ENCODE measurements around the gene PPP4C. TPM values are rescaled to one million over a fixed set of nuclear protein-coding genes. Genes with fewer than 3 reads are reported as not detected.
A peak's percentile ranks its signal among the peaks of the same experiment; 100 is the strongest.

PPP4C gene
- total RNA-seq, 6 experiments from 2014 or later: 111 to 135 (median 123) TPM

DNA sequence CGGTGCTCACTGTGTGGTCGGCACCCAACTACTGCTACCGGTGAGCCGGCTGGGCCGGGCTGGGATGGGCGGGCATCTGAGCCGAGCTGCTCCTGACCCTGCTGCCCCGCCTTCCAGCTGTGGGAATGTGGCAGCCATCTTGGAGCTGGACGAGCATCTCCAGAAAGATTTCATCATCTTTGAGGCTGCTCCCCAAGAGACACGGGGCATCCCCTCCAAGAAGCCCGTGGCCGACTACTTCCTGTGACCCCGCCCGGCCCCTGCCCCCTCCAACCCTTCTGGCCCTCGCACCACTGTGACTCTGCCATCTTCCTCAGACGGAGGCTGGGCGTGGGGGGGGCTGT is 9.0 kb downstream of the PPP4C start:
- Mint-ChIP-seq H3K4me1 (ENCODE audit: low read depth) (peaks cover 16% of the 10 kb centered on the region), H3K9me3 (no peaks in the 10 kb centered on the region), H3K4me3 (no peak overlapping the region), H3K27ac (no peak overlapping the region), H3K36me3 (ENCODE audit: low read depth) (peaks cover 25% of the 10 kb centered on the region), H3K27me3 (ENCODE audit: insufficient read depth) (peaks cover 2% of the 10 kb centered on the region)
- no peak for DNase-seq
- TF ChIP-seq, protein P1, sequence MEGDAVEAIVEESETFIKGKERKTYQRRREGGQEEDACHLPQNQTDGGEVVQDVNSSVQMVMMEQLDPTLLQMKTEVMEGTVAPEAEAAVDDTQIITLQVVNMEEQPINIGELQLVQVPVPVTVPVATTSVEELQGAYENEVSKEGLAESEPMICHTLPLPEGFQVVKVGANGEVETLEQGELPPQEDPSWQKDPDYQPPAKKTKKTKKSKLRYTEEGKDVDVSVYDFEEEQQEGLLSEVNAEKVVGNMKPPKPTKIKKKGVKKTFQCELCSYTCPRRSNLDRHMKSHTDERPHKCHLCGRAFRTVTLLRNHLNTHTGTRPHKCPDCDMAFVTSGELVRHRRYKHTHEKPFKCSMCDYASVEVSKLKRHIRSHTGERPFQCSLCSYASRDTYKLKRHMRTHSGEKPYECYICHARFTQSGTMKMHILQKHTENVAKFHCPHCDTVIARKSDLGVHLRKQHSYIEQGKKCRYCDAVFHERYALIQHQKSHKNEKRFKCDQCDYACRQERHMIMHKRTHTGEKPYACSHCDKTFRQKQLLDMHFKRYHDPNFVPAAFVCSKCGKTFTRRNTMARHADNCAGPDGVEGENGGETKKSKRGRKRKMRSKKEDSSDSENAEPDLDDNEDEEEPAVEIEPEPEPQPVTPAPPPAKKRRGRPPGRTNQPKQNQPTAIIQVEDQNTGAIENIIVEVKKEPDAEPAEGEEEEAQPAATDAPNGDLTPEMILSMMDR (IDR thresholded peaks at IDR 0.05): no peak

DNA sequence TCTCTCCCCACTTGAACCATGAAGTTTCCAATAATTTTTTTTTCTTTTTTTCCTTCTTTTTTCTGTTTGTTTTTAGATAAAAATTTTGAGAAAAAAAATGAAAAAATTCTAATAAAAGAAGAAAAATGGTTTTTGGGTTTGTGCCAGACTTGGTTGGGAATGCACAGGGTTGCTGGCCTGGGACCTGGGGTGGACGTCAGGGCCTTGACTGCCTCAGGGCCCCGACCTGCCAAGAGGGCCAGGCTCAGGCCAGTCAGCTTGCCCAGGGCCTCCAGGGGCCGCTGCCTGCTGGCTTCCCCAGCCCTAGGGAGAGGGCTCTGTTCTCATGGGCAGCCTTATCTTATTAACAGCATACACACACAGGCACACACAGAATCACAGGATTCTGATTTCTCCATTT is 9.5 kb downstream of the PPP4C start:
- Mint-ChIP-seq H3K9me3 (no peaks in the 10 kb centered on the region), H3K36me3 (ENCODE audit: low read depth) (peaks cover 24% of the 10 kb centered on the region)

DNA sequence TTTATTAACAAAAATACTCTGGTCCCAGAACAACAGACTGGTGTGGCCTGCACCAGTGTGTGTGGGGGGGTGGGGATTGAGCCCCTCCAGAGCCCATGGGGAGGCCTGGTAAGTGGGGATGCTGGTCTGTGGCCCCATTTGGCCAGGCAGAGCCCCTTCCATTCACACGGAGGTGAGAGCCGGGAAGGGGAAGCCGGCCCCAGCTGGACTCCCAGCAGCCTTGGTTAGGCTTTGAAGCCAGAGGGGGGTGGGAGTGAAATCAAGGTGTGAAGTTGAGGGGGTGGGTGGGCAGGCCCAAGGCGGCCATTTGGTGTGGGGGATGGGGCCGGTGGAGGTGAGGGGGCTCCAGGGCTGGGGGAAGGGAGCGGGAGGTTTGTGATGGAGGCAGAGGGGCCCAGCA is 10.0 kb downstream of the PPP4C start:
- Mint-ChIP-seq H3K27ac (no peak overlapping the region), H3K27me3 (ENCODE audit: insufficient read depth) (peaks cover 2% of the 10 kb centered on the region), H3K36me3 (ENCODE audit: low read depth) (peaks cover 24% of the 10 kb centered on the region), H3K4me3 (no peak overlapping the region), H3K4me1 (ENCODE audit: low read depth) (peaks cover 25% of the 10 kb centered on the region), H3K9me3 (no peaks in the 10 kb centered on the region)
- no peak for DNase-seq
- TF ChIP-seq, protein P1 (IDR thresholded peaks at IDR 0.05): no peak

More for the DNA sequence above, 9.5 kb downstream of the PPP4C start:
- Mint-ChIP-seq H3K4me3 (no peak overlapping the region), H3K27me3 (ENCODE audit: insufficient read depth) (peaks cover 2% of the 10 kb centered on the region), H3K4me1 (ENCODE audit: low read depth) (peaks cover 21% of the 10 kb centered on the region), H3K27ac (no peak overlapping the region)
- TF ChIP-seq, protein P1 (IDR thresholded peaks at IDR 0.05): no peak
- DNase-seq: no peak

DNA sequence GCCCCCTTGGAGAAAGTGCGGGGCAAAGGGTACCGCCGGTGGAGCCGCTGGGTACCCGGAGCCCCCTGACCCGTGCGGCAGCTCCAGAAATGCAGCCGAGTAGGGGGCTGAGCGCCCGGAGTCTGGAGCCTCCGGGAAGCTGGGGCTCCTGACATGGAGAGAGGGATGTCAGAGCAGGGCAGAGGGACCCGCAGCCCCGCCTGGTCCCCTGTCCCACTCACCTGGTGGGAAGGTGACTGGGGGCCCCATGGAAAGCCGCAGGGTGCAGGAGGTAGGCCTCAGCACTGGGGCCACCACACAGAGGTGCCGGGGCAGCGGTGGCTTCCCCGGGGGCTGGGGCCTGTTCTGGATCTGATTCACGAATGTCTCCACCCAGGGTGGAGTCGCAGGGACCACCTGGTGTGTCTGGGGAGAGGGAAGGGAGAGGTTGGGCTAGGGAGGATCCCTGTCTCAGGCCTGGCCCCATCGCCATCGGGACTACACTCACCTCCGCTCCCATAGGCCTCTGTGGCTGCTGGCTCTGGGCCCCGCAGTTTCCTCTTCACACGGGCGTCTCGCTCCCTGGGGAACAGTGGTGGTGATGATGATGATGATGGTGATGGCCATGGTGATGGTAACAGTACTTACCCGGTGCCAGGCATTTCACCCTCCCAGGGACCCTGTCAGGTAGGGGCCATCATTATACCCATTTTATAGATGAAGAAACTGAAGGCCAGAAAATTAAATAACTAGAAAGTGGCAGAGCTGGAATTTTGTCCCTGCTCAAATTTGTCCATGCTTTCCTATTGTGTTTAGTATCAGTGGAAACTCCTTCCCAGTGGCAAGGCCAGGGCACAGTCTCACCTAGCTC is 10.7 kb downstream of the PPP4C start:
- peaks cover 2% of the 10 kb centered on the region for H3K27me3 Mint-ChIP-seq (ENCODE audit: insufficient read depth)
- peaks cover 24% of the 10 kb centered on the region for H3K36me3 Mint-ChIP-seq (ENCODE audit: low read depth)
- TF ChIP-seq, protein P1 (IDR thresholded peaks at IDR 0.05): no peak
- no peak overlapping the region for H3K4me3 Mint-ChIP-seq
- peaks cover 26% of the 10 kb centered on the region for H3K4me1 Mint-ChIP-seq (ENCODE audit: low read depth)
- no peak for DNase-seq
- no peak overlapping the region for H3K27ac Mint-ChIP-seq
- H3K9me3 Mint-ChIP-seq: no peaks in the 10 kb centered on the region

DNA sequence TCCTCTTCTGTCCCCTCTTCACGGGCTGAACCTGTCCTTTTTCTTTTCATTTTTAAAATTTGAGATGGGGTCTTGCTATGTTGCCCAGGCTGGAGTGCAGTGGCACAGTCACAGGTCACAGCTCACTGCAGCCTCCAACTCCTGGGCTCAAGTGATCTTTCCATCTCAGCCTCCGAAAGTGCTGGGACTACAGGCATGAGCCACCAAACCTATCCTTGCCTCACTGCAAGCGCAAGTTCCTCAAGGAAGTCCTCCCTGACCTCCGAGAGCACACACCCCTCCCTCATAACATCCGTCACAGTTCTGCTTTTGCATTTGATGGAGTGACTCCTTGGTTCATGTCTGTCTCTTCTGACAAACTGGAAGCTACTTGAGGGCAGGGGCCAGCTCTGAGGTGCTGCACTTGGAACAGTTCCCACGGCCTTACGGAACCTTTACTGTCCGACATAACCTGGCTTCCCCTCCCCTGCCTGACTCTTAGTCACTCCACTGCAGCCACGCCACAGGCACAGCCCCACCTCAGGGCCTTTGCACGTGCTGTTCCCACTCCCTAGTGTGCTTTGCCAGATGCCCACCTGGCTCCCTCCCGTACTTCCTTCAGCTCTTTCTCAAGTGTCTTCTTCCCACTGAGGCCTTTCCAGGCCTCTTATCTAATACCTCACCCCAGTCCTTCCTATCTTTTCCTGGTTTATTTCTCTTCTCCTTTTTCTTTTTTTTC is 11.5 kb downstream of the PPP4C start:
- Mint-ChIP-seq H3K4me3 (no peak overlapping the region; the same call in 1 of the 2 replicates), H3K27ac (peak overlapping the region; percentile 51), H3K36me3 (ENCODE audit: low read depth) (peaks cover 18% of the 10 kb centered on the region), H3K27me3 (ENCODE audit: insufficient read depth) (peaks cover 2% of the 10 kb centered on the region; the same call in 1 of the 2 replicates), H3K9me3 (no peaks in the 10 kb centered on the region), H3K4me1 (ENCODE audit: low read depth) (peaks cover 34% of the 10 kb centered on the region)
- TF ChIP-seq, protein P1 (IDR thresholded peaks at IDR 0.05): no peak
- no peak for DNase-seq
